HL-60/S4 treated with phorbol 12-myristate 13-acetate at 8.2 ng/mL for 4 days and 3 days (cell line): ENCODE data around the gene EXOSC5.
"Not testable (repeated sequence)": the region's sequence is repeated elsewhere in the genome, so short reads cannot be mapped to it uniquely, and the experiment has no call there.

ENCODE experiments used
- in situ Hi-C: fragments of 300-500 bp; cut with MboI; formaldehyde crosslinking; loops from 2 replicates; pipeline ENCODE4 v1.15.0; 2022; ENCODE audit warnings: low sequenced_read_pairs

The EXOSC5 gene

DNA sequence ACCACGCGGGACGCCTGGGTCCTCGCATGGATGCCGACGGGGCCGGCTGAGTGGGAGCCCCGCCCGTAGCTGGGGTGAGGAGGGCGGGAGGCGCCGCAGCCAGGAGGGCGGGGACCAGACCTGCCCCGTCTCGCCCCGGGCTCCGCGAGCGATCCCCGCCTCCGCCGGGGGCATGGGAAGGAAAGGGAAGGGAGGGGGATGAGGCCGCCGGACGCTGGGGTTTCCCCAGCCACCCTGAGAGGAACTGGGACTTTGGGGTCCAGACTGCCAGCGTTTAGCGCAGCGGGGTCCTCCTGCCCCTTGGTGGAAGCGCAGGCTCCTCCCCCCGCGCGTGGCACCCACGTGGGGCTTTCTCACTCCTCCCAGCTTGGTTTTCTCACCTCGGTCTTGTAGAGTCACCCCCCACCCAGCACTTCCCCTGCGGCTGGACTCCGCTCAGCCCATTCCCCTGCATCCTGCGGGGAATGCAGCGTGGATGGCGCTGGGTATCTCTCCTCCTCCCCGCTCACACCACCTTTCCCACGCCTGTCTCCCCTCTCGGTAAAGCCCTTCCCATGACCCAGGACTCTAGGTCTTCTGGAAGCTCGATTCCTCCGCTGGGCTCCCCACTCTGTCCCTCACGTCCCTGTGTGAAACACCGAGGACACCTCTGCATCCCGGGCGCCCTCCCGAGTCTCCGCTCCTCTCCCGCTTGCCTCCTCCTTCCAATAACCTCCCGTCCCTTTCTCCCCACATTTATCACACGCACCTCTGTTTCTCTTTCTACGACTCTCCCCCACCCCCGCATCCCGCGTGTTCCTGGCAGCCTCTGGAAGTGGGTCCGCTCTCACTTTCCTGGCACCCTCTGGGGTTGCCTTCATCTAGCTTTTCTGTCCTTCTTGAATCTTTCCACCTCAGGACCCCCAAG is 45.6 kb downstream of the EXOSC5 start:
- in situ Hi-C loops: no loop called here

DNA sequence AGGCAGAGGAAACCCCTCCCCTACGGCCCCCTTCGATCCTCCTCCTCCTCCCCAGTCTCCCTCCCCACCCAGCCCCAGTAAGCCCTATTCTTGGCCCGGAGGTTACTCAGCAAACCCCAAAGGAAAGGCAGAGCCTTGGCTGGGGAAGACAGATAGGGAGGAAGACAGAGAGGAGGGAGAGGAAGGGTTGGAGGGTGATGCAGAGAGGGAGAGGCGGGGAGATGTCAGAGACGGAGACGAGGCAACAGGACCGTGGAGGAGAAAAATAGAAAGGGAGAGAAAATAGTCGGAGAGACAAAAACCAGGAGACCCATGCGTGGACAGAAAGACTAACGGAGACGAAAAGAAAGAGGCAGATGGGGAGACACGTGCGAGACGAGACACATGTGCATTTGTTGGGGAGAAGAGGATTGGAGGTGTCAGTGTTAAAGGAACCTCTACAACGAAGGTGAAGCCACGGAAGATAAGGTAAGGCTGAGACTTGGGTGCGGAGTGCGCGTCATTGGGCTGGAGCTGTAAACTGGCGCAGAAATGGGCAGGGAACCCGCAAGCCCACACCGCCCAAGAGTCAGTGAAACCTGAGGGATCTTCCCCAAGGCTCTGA is 46.3 kb downstream of the EXOSC5 start:
- in situ Hi-C loops: no loop called here

GRCh38 chr19:41346916-41347315 is 50.2 kb downstream of the EXOSC5 start:
- in situ Hi-C loops: not testable (repeated sequence)

DNA sequence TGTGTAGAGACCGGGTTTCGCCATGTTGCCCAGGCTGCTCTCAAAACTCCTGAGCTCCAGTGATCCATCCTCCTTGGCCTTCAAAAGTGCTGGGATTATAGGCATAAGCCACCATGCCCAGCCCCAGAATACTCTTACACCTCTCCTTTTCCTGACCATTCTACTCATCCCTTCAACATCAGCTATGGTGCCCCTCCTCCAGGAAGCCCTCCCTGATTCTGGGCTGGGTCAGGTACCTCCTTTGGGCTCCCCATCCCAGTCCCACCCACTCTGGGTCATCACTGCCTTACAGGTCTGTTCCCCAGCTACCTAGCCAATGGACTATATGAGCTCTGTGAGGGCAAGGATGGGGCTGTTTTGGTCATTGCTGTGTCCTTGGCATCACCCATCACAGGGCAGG is 53.0 kb downstream of the EXOSC5 start:
- in situ Hi-C loops: no loop called here

DNA sequence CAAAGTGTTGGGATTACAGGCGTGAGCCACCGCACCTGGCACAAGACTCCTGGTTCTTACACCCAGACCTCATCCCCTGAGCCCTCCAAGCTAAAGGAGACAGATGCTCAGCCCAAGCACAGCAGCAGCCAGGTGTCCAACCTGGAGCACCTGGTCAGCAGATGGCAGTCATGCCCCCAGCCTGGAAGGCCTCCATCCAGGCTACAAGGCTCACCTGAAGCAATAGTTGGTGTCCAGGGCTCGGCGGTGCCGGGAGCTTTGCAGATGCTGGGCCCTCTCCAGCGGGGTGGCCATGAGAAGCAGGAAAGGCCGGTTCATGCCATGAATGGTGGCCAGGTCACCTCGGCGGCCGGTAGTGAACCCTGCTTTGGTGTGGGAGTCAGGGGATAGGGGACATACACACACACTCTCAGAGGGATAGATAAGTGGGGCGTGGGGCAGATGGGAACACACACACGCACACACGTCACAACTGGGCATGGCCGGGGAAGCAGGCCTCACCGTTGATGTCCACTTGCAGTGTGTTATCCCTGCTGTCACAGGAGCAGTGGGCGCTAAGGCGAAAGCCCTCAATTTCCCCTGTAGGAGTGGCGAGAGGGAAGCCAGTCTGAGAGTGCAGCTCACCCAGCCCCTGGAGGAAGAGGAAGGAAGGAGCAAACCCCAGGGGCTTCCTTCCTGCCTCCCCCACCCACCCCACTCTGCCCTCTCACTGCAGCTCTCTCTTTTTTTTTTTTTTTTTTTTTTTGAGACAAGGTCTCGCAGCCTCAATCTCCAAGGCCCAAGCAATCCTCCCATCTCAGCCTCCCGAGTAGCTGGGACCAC is 55.3 kb downstream of the EXOSC5 start:
- in situ Hi-C loops: no loop called here

GRCh38 chr19:41339936-41340335 is 57.2 kb downstream of the EXOSC5 start:
- in situ Hi-C loops: no loop called here
